ENCODE results near the gene UTP11.
"Not testable (repeated sequence)": the region's sequence is repeated elsewhere in the genome, so short reads cannot be mapped to it uniquely, and the experiment has no call there.

UTP11 gene

GRCh38 chr1:38028105-38028591, 15.6 kb downstream of the UTP11 start:
- no peak for DNase-seq

DNA sequence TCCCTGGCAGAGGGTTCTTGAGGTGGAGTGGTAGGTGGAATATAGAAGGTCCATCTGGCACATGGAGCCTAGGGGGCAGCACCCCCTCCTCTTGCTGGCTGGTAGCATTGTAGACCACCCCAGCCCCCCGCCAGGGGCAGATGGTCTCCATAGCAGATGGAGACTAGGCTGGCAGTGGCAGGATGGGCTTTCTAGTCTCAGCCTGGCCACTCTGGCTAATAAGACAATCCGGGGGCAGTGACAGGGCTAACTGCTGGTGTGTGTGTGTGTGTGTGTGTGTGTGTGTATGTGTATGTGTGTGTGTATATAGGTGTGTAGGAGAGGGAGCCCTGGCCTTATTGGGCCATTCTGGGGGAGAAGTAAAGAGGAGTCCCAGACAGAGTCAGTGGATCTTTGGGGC, 16.1 kb downstream of the UTP11 start:
- DNase-seq, result no peak

GRCh38 chr1:38029081-38029681, 16.6 kb downstream of the UTP11 start:
- no peak for DNase-seq

DNA sequence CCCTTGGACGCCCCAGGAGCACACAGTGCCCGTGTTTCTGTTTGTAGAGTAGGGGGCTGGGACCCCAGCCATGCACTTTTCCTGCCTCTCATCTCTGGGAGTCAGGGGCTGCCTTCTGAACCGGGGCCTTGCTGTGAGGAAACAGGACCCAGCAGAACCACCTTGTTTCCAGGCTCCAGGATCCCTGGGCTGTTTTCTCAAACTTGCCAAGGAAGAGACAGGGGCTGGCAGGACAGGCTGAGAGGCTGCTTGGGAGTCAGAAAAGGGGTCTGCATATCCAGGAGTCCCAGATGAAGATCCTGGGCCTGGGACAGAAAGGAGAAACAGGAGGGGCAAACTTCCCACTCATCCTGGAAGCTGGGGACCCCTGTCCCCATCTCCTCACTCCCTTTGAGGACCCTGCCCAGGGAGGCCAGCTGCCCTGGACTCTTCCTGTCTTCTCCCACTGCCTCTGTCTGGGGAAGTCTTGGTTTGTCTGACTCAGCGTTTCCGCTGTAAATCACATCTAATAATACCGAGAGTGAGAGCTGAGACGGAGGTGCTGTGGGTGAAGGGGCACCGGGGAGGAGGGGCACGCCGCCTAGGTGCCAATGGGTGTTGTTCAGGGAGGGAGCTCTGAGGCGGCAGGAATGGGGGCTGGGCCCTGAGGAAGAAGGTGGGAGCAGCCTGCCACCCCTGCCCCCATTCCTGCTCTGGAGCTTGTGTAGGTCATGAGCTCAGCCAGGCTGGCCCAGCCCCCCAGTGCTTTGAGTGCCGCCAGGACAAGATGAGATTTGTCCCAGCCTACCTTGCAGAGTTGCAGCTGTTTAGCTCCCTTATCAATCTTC, 17.4 kb downstream of the UTP11 start:
- no peak for DNase-seq

DNA sequence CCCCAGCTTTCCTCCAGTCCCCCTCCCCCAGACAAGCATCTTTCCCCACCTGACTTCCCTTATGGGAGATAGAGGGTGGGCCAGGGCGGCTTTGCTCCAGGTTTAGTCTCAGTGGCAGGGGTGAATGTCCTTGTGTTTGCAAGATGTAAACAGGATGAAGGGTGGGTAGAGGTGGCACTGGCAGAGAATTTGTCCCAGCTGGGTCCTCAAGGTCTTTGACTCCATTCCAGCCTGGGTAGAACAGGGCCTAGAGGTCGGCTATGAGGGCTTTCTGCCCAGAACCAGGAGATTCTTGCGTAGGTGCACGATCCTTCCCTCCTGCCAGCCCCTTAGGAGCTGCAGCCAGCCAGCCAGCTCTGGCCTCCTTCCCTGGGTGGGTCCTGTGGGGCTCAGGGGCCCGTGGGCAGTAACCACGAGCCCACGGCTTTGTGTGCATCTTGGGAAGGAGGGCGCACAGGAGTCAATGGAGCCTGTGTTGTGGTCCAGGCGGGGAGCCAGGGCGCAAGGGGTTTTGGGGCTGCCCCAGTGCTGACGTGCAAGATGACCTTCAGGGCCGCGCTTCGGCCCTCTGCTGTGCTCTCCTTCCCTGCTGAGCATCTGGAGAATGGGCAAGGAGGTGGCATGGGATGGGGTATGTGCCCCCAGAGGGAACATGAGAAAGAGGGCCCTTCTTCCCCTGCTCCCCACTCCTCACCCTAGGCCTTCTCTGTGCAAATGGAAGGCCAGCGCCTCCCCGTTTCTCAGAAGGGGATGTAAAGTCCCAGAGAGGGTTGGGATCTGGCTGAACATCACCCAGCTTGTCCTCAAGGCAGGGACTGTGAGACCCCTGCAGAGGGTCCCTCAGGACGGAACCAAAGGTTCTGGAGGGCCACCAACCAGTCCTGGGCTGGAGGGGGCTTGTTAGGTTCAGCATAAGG, 18.3 kb downstream of the UTP11 start:
- DNase-seq, result no peak

- DNase-seq, result no peak
Observed at GRCh38 chr1:38031513-38031866, 19.0 kb downstream of the UTP11 start.

- DNase-seq, result not testable (repeated sequence)
Observed at GRCh38 chr1:38032992-38033391, 20.5 kb downstream of the UTP11 start.

DNA sequence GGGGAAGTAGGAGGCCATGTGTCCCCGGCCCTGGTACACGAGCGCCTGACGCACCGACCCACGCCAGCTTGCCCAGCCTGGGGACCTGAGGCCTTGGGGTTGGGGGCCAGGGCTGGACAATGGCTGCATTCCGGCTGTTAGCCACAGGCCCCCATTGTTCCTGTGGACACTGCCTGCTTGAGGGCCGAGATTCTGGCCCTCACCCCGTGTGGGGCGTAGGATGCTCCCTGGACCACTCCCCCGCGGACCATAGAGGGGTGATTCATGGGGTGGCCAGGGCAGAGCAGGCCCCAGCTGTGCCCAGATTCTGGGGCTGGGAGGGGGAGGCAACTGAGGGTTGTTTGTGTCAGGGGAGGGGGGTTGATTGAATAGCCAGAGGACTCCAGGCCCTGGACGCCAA, 22.3 kb downstream of the UTP11 start:
- DNase-seq, result no peak

DNA sequence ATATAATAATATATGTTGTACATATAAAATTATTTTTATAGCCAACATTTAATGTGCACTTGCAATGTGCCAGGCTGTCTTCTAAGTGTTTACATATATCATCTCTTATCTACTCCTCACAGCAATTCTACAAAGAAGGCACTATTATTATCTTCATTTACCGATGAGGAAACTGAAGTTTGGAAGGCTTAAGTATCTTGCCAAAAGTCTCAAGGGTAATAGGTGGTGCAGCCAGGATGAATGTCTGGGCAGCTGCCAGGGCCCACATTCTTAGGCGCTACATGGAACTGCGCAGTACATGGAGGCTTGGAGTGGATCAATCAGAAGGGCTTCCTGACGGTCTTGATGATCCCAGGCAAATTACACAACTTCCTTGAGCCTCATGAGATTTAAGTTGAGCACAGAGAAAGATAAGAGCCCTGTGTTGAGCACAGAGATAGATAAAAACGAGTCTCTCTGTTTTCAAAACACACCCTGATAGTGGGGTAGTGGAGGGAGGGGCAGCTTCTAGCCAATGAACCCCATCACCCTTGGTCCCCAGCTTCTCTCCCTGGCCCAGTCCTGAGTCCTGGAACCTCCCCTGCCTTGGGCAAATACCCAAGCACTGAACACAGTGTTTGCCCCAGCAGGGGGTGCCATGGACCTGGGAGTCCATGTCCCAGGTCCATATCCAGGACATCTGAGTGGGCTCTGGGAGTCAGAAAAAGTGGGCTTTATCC, 24.8 kb downstream of the UTP11 start:
- DNase-seq, result no peak

- DNase-seq, result no peak
Observed at GRCh38 chr1:38038861-38039260, 26.3 kb downstream of the UTP11 start.

- no peak for DNase-seq
Observed at GRCh38 chr1:38039331-38040088, 27.0 kb downstream of the UTP11 start.

GRCh38 chr1:38041936-38042834, 29.7 kb downstream of the UTP11 start:
- no peak for DNase-seq

DNA sequence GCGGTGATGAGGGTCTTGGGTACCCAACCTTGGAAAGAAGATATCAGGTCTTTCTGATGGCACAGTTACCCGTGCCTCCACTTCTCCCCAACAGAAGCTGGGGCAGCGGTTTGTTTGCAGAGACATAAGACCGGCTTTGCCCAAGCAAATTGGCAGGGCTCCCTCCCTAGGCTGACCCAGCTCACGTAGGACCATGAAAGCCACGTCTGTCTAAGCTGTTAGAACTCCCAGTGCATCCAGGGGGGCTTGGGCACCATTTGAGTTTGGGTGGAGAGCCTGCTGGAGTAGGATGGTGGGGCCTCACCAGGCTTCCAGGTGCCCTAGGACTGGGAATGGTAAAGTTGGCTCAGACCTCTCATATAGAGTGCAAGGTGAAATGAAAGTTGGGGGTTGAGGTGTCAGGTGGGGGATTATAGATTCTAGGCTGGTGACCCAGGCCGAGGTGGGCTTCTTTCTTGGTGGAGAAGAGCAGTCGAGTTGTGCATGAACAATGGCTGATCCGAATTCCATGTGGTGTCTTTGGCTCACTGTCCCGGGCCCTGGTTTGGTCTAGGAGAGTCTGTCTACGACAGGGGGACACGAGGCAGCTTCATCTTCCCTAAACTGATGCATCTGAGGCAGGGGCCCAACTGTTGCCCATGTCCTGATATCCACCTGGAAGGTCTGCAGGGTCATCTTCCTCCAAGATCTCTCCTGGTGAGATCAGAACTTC, 30.7 kb downstream of the UTP11 start:
- no peak for DNase-seq

DNA sequence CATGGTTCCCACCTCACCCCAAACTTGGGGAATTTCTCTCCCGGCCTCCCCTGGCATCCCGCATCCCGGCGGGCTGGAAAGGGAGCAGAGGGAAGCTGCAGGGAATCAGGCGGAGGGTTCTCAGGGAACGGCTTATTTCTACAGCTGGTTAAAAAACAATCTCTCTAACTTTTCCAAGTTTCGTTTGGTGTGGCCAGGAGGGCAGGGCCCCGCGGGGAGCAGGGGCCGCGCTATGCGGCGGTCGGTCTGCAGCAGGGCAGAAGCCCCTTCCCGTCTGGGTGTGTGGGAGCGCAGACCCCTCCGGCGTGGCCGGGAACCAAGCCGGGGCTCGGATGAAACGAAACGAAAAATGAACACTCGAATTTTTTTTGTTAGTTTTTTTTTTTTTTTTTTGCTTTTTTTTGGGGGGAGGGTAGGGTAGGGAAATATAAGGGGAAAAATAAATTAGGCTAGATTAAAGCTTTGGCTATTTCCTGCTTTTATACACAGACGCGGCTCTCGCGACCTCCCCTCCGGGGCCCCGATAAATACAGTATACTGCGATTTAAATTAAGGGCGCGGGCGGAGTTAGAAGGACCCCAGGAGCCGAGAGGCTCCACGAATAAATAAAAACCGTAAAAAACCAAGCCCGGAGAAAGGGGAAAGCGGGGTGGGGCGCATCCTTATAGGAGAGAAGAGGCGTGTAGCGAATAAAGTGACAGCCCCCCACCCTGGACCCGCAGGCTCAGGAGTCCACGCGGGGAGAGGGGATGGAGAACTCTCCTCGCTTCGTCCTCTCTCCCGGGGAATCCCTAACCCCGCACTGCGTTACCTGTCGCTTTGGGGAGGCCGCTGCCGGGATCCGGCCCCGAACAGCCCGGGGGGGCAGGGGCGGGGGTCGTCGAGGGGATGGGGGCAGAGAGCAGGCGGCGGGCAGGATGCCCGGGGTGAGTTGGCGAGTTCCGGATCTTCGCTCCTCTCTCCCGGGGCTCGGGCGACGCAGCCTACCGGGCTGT, 32.0 kb downstream of the UTP11 start:
- DNase-seq, result no peak

DNA sequence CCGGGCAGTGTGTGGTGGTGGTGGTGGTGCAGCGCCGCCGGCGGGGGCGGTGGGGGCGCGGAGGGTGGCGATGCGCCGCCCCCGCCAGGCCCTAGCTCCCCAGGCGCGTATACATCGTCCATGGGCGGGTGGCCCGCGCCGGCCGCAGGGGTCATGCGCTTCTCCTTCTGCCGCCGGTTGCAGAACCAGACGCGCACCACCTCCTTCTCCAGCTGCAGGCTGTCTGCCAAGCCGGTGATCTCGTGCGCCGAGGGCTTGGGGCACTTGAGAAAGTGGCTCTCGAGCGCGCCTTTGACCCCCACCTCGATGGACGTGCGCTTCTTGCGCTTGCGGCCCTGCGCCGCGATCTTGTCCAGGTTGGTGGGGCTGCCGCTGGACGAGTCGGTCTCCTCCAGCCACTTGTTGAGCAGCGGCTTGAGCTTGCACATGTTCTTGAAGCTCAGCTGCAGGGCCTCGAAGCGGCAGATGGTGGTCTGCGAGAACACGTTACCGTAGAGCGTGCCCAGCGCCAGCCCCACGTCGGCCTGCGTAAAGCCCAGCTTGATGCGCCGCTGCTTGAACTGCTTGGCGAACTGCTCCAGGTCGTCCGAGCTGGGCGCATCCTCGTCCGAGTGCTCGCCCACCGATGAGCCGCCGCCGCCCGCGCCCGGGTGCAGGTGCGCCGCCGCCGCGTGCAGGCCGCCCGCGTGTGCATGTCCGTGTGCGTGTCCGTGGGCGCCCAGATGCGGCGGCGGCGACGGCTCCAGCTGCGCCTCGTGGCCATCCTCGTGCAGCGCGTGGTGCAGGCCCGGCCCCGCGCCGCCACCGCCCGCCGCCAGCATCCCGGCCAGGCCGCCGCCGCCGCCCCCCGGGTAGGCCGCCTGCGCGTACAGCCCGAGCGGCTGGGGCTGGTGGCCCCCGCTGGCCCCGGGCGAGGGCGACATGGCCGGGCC, 33.1 kb downstream of the UTP11 start:
- DNase-seq, result no peak

DNA sequence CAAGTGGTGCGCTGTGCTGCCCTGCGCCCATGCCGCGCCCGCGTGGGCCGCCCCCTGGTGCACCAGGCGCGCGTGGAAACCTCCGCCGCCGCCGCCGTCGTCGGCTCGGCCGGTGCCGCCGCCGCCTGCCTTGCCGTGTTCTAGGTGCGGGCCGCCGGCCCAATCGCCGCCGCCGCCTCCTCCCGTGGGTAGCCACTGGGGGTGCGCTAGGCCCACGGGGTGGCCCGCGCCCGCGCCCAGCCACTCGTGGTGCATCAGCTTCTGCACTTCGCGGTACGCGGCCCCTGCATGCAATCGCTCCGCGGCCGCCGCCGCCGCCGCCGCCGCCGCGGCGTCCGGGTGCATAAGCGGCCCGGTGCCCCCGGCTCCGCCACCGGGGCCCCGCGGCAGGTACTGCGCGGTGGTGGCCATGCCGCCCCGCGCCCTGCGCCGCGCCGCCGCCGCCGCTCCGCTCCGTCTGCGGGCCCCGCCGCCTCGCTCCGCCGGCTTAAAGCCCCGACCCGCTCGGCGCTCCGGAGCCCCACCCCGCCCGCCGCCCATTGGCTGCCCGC, 33.9 kb downstream of the UTP11 start, which contains the start of gene POU3F1:
TSS of gene POU3F1 (minus strand) at position 461 of the 551 bp plus-strand sequence. CDS start at position 411, 50 bp downstream.
- DNase-seq, result no peak
